HG02943 (cell line): ENCODE measurements around the gene ATF7IP2.
"Not testable (repeated sequence)": the region's sequence is repeated elsewhere in the genome, so short reads cannot be mapped to it uniquely, and the experiment has no call there.

Source experiments
- ATAC-seq: cut with Tn5 transposase; IDR thresholded peaks from one replicate; pipeline ENCODE4 v1.9.1; 2021; ENCODE audit warnings: mild to moderate bottlenecking, low read depth, moderate library complexity; ENCODE audit not compliant: unreplicated experiment

Gene ATF7IP2

DNA sequence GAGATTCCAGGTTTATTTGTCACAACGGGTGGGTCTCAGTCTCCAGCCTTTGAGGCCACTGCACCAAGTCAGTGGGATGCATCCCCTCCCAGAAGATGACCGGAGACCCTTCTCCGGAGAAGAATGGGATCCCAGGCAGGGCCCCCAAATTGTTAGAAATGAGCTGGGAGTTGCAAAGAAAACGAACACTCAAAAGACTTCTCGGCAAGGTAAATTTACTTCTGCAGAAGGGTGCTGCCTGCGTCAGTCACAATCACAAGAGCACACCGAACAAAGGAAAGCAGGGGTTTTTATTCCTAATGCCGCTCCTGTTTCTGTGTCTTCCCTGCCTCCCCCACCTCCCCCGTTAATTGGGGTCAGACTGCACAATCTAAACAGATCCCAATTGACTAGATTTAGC, 61.4 kb downstream of the ATF7IP2 start:
- ATAC-seq, result no peak

DNA sequence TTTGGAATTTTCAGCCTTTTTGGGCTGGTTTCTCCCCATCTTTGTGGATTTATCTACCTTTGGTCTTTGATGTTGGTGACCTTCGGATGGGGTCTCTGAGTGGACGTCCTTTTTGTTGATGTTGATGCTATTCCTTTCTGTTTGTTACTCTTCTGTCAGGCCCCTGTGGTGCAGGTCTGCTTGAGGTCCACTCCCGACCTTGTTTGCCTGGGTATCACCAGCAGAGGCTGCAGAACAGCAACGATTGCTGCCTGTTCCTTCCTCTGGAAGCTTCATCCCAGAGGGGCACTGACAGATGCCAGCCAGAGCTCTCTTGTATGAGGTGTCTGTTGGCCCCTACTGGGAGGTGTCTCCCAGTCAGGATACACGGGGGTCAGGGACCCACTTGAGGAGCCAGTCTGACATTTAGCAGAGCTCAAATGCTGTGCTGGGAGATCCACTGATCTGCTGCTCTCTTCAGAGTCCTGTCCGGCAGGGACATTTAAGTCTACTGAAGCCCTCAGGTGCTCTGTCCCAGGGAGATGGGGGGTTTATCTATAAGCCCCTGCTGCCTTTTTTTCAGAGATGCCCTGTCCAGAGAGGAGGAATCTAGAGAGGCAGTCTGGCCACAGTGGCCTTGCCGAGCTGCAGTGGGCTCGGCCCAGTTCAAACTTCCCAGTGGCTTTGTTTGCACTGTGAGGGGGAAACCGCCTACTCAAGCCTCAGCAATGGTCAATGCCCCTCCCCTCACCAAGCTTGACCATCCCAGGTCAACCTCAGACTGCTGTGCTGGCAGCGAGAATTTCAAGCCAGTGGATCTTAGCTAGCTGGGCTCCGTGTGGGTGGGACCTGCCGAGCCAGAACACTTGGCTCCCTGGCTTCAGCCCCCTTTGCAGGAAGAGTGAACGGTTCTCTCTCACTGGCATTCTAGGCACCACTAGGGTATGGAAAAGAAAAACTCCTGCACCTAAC, 66.6 kb downstream of the ATF7IP2 start:
- ATAC-seq, result not testable (repeated sequence)

DNA sequence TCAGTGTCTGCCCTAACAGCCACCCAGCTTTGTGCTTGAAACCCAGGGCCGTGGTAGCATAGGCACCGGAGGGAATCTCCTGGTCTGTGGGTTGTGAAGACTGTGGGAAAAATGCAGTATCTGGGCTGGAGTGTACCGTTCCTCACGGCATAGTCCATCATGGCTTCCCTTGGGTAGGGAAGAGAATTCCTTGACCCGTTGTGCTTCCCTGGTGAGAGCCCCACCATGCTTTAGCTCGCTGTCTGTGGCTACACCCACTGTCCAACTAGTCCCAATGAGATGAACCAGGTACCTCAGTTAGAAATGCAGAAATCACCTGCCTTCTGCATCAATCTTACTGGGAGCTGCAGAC, 67.3 kb downstream of the ATF7IP2 start:
- ATAC-seq, result no peak

DNA sequence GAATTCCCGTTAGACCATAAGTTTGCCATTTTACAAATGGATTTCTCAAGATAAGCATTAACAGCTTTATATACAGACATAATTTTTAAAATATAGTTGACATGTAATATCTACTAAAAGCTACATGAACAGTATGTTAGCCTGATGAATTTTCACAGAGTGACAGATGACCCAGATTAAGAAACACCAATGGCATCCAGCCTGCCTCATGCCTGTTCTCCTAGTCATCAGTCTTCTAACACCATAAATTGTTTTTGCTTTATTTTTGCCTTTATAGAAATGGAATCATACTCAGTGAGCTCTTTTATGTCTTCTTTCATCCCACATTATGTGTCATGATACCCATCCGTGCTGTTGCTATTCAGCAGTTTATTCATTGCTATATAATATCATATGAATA, 80.0 kb downstream of the ATF7IP2 start:
- ATAC-seq, result no peak

DNA sequence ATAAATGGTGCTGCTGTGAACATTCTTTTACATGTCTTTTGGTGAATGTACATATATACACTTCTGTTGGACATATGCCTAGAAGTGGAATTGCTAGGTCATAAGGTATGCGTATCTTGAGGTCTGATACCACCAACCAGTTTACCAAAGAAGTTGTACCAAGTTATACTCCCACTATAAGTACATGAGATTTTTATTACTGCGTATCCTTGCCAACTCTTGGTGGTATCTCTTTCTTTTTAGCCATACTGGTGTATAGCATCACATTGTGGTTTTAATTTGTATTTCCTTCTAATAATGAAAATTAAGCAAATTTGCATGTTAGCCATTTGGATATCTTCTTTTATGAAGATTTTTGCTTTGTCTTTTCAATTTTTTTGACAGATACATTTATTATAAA, 80.5 kb downstream of the ATF7IP2 start:
- ATAC-seq, result no peak

DNA sequence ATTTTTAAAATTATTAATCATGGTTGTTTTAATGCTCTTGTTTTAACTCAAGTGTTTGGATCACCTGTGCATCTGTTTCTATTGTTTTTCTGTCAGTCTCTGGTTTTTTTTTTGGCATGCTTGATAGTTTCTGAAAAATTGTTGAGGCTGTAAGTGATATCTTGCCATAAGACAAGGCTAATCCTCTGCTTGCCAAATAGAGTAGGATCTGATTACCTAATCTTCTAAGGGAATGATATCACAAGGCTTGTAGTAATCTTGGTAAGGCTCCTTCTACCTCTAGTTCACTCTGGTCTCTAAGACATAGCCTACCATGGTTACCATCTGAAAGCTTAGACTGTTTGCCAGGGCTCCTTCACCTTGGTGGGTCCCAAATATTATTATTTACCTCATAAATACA, 81.0 kb downstream of the ATF7IP2 start:
- no peak for ATAC-seq

DNA sequence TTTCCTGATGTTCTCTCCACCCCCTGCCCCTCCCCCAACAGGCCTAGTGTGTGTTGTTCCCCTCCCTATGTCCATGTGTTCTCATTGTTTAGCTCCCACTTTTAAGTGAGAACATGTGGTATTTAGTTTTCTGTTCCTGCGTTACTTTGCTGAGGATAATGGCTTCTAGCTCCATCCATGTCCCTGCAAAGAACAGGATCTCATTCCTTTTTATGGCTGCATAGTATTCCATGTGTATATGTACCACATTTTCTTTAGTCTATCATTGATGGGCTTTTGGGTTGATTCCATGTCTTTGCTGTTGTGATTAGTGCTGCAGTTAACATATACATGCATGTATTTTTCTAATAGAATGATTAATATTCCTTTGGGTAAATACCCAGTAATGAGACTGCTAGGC, 90.8 kb downstream of the ATF7IP2 start:
- not testable (repeated sequence) for ATAC-seq

DNA sequence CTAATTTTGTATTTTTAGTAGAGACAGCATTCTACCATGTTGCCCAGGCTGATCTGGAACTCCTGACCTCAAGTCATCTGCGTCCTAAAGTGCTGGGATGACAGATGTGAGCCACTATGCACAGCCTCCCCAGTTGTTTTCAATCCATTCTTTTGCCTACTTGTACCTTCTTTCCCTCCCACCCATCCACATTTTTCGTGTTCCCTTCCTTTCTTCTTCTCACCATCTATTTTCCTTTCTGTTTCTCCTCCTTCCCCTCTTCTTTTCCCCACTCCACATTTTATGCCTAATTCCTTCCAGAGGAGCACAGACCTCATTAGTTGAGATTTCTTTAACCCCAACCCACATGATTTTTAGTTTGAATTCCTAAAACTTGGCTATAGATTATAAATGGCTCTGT, 94.3 kb downstream of the ATF7IP2 start:
- ATAC-seq, result no peak

DNA sequence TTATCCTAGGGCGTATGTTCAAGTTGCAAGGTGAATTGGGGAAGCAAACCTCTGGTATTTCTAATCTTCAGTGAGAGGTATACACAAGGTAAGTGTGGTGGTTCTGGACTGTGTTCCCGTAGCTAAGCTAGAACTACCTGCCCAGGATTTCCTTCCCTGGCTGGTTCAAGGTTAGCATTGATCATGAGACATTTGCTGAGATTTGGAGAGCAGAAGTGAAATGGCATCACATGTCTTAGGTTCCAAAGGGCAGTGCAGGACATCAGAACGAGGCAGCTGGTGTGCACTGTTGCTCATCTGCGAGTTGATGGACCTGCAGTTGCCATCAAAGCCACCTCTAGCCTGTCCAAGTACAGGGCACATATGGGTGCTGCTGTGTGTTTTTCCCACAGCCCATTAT, 99.3 kb downstream of the ATF7IP2 start:
- no peak for ATAC-seq

DNA sequence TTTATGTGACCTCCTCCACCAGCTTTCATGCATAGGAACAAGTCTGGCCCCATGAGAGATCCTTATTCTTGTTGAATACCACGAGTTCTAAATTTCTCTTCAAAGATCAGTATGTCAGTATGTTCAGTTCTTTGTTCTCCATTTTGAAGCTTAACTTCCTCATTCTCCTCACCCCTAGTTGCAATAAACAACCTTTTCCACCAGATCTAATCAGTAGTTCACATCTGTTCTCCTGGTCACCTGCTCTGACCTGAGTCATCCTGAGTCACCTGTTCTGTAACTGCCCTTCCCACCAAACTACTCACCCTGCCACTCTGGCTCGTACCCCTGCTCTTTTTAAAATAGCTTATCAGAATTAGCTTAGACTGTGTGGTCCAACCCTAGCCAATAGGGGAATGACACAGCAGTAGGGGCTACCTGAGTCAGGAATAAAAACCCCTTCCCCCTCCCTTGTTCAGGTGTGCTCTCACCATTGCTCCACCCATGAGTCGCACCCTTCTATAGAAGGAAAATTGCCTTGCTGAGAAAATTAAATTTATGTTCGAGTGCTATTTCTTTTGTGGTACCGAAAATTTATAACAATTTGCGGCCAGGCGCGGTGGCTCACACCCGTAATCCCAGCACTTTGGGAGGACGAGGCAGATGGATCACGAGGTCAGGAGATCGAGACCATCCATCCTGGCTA, 100.0 kb downstream of the ATF7IP2 start:
- no peak for ATAC-seq

DNA sequence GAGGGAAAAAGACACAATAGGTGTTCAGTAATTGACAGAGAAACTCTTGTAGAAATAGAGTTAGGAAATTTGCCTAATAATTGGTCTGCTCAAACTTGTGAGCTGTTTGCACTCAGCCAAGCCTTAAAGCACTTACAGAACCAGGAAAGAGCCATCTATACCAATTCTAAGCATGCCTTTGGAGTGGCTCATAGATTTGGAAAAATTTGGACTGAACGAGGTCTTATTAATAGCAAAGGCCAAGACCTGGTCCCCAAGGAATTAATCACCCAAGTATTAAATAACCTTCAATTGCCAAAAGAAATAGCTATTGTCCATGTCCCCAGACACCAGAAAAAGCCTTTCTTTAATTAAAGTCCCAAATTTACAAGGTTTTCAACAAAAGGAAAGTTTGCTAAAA, 104.3 kb downstream of the ATF7IP2 start:
- ATAC-seq, result no peak

DNA sequence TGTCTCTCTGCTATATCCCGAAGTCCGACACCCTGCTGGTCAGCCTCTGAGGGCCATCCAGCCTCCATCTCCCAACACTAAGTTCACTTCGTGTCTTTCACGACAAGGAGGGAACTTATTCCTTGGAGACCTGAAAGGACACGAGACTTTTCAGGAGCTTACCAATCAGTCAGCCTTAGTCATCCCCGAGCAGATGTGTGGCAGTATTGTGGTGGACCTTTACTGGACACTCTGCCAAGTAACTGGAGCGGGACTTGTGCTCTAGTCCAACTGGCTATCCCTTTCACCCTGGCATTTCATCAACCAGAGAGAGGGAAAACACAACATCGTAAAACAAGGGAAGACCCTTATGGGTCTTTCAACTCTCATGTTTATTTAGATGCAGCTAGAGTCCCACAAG, 107.4 kb downstream of the ATF7IP2 start:
- ATAC-seq, result no peak

DNA sequence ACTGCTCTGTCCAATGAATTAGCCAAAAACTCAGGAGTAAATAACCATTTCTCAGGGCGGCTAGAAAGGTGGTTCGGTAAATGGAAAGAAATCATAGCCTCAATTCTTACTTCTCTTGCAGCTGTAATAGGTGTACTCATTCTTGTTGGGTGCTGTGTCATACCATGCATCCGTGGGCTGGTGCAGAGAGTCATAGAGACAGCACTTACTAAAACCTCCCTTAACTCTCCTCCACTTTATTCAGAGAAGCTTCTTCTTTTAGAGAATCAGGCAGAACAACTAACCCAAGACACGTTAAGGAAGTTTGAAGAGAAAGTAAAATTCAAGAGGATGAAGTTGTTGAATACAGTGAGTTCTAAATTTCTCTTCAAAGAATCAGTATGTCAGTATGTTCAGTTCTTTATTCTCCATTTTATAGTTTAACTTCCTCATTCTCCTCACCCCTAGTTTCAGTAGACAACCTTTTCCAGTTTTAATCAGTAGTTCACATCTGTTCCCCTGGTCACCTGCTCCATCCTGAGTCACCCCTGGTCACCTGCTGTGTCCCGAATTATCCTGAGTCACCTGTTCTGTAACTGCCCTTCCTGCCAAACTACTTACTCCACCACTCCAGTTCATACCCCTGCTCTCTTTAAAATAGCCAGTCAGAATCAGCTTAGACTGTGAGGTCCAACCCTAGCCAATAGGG, 108.6 kb downstream of the ATF7IP2 start:
- no peak for ATAC-seq

DNA sequence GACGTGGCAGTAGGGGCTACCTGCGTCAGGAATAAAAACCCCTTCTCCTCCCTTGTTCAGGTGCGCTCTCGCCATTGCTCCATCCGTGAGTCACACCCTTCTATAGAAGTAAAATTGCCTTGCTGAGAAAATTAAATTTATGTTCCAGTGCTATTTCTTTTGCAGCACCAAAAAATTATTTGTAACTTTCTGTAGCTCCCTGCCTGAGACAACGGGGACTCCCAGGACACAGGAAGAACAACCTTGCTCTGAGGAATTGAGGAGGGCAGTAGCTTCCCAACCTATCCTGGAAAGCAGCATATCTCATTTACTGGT, 109.1 kb downstream of the ATF7IP2 start:
- ATAC-seq, result no peak

DNA sequence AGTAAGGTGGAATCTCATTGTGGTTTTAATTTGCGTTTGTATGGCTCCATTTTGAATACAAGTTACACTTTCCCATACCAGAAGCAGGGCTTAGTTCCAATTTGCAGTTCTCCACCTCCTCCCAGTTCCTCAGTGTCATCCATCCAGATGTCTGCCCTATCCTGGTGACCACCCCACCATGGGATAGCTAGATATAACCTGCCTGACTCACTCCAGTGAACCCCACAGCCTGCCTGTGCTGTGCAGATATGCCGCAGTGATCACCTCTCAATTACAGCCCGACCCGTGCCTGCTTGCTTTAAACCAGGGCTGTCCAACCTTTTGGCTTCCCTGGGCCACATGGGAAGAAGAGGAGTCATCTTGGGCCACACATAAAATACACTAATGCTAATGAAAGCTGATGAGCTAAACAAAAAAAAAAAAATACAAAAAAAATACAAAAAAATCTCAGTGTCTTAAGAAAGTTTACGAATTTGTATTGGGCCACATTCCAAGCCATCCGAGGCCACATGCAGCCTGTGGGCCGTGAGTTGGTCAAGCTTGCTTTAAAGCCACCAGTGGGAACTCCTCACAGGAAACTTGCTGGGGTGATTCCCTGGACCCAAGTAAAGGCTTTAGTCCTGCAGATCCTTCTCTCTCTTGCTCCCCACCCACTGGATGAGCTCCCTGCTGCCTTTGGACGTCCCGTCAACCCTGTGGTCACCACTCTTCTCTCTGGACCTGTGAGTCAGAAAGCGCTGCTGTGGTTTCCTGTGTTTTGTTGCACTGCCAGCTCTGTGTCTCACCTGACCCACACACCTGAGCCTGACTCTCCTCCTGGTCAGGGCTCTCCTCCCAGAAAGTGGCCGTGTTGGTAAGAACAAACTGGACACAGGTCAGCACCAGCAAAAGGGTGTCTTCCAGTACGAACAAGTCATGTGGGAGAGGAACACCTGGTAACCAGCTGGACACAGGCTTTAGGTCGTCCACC, 111.6 kb downstream of the ATF7IP2 start:
- ATAC-seq, result no peak

DNA sequence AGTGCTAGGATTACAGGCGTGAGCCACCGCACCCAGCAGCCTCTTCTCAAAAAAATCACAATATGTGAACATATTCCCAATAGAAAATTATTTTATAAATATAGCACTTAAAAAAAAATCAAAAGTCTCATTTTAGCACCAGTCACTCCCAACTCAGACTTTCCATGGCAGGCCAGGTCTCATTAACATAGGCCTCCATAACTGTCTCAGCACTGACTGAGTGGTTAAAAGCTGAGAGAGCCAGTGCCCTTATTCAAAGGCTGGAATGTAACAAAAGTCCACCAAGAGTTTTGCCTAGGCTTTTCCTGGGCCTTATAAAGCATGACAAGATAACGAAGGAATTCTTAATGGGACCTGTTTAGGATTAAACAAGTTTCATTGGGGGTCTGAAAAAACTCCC, 114.7 kb downstream of the ATF7IP2 start:
- ATAC-seq, result no peak

DNA sequence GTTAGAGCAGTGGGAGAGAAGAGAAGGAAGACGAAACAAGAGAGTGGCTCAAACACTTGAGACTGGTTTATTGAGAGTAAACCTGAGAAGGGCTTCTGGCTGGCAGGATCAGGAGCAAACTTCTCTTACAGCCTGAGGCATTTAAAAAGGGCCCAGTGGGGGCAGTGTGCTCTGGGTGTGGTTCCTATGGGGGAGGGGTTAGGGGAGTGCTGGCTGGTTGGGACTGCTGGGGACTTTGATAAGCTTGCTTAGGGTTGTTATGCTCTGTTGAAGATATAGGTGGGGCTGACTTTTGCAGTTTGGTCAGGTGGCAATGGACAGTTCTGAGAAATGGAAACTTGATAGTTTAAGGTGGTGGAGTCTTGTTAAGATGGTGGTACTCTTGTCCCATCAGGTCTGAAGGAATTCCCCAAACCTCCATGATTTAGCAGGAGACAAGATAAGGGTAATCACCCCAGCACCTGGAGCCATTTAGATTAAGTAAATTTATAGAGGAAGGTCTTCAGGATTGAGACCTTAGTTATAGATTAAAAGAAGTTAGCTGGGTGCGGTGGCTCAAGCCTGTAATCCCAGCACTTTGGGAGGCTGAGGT, 115.3 kb downstream of the ATF7IP2 start:
- no peak for ATAC-seq

DNA sequence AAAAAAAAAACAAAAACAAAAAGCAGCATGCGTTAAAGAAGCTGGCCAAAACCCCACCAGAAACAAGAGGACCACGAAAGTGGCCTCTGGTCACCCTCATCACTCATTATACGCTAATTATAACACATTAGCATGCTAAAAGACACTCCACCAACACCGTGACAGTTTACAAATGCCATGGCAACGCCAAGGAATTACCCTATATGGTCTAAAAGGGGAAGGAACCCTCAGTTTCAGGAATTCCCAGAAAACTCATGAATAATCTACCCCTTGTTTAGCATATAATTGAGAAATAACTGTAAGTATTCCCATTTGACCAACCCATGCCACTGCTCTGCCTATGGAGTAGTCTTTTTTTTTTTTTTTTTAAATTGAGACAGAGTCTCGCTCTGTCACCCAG, 116.9 kb downstream of the ATF7IP2 start:
- no peak for ATAC-seq

DNA sequence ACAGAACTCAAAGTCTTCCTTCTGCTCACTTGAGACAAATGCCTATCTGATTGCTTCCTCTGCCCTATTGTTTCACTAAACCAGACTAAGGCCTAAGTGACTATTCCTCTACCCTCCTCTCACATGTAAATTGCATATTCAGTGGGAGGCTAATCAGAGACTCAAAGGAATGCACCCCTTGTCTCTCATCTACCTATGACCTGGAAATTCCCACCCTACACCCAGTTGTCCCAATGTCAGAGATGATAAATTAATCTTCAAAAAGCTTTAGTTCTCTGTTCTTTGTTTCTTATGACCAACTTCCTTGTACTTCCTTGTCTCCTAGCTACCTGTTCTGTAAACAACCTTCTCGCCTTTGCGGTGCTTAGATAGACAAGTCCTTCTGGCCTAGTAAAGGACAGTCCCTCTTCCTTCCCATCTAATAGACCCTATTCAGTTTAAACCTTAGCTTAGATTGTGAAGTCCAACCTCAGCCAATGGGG, 118.6 kb downstream of the ATF7IP2 start:
- ATAC-seq, result no peak

DNA sequence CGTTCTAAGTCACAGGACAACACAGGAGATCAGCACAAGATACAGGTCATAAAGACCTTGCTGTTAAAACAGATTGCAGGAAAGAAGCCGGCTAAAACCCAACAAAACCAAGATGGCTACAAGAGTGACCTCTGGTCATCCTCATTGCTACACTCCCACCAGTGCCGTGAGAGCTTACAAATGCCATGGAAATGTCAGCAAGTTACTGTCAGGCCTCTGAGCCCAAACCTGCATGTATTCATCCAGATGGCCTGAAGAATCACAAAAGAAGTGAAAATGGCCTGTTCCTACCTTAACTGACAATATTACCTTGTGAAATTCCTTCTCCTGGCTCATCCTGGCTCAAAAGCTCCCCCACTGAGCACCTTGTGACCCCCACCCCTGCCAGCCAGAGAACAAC, 119.4 kb downstream of the ATF7IP2 start:
- not testable (repeated sequence) for ATAC-seq
